KMS-11 (cell line): ENCODE measurements around the gene PBX2.

Experiments
- H2AFZ ChIP-seq: fragments of 200-600 bp; sonication (generic); 2 replicates; pipeline ENCODE4 v1.6.1; 2016; ENCODE audit warnings: antibody characterized with exemption, mixed run types, low read depth
- H3K27ac ChIP-seq: fragments of 200-600 bp; sonication (generic); 2 replicates; pipeline ENCODE4 v1.6.1; 2016; ENCODE audit warnings: mild to moderate bottlenecking, mixed run types
- H3K27me3 ChIP-seq: fragments of 200-600 bp; sonication (generic); 2 replicates; pipeline ENCODE4 v1.6.1; 2017; ENCODE audit warnings: mild to moderate bottlenecking, low read depth, mixed run types, moderate library complexity; ENCODE audit not compliant: insufficient read depth
- H3K36me3 ChIP-seq: fragments of 200-600 bp; sonication (generic); 2 replicates; pipeline ENCODE4 v1.6.1; 2017; ENCODE audit warnings: mild to moderate bottlenecking, mixed run types; ENCODE audit not compliant: insufficient read depth
- H3K4me1 ChIP-seq: fragments of 200-600 bp; sonication (generic); 2 replicates; pipeline ENCODE4 v1.6.1; 2016; ENCODE audit warnings: mild to moderate bottlenecking, low read depth, mixed run types; ENCODE audit not compliant: poor library complexity, severe bottlenecking
- H3K4me2 ChIP-seq: fragments of 200-600 bp; sonication (generic); 2 replicates; pipeline ENCODE4 v1.7.0; 2016; ENCODE audit warnings: mild to moderate bottlenecking, mixed run types
- H3K4me3 ChIP-seq: fragments of 200-600 bp; sonication (generic); IDR thresholded peaks from 2 replicates; pipeline ENCODE4 v1.6.1; 2017; ENCODE audit warnings: low read depth, low read length, mixed read lengths; ENCODE audit not compliant: insufficient read depth
- H3K79me2 ChIP-seq: fragments of 200-600 bp; sonication (generic); 2 replicates; pipeline ENCODE4 v1.6.1; 2016; ENCODE audit warnings: low read depth, mixed run types; ENCODE audit not compliant: insufficient read depth
- H3K9ac ChIP-seq: fragments of 200-600 bp; sonication (generic); 2 replicates; pipeline ENCODE4 v1.6.1; 2016; ENCODE audit warnings: mild to moderate bottlenecking, mixed run types
- H4K20me1 ChIP-seq: fragments of 200-600 bp; sonication (generic); 2 replicates; pipeline ENCODE4 v1.6.1; 2016; ENCODE audit warnings: mild to moderate bottlenecking, mixed run types; ENCODE audit not compliant: insufficient read depth
- TF ChIP-seq, protein P1 (sequence below): fragments of 200-600 bp; sonication (generic); conservative IDR thresholded peaks from 2 replicates; pipeline ENCODE4 v1.6.1; 2017; ENCODE audit warnings: low read depth, mild to moderate bottlenecking, antibody characterized with exemption, low read length, moderate library complexity, mixed read lengths

The PBX2 gene

DNA sequence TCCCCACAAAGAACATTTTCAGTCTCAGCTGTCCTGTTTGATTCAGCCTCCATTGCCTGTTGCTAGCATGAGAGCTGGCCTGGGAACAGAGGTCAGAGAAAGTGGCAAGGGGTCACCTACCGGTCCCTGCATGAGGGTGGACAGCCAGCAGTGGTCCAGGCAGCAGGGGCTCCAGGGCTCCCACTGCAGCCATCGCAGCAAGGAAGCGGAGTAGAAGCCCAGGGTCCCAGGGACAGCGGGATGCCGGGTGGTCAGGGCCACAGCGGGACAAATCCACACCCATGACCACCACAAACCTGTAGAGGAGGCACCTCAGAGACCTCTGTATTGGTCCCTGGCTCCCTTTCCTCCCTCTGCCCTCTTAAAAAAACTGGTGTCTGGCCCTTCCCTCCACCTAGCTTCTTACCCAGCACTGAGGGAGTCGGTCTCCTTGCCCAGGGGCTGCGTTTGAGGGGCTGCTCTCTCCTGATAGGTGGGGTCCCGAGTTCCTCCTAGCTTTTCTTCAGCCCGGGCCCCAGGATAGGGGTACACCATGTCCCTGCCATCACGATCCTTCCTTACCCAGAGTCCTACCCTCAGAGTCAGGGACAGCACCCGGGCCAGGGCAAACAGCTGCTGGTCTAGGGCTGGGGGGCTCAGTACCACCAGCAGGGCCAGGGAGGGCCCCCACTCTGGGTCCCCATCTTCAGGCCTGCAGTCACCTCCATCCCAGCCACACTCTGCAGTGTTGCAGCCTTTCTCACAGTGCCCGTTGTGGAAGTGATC is 10.9 kb upstream of the PBX2 start:
- Histone ChIP-seq H3K27ac (no peak overlapping the region), H3K9ac (no peak overlapping the region), H3K4me1 (peaks cover 13% of the 10 kb centered on the region), H3K36me3 (no peaks in the 10 kb centered on the region), H4K20me1 (no peaks in the 10 kb centered on the region), H3K4me2 (no peak overlapping the region), H3K79me2 (no peaks in the 10 kb centered on the region), H3K4me3 (no peak overlapping the region), H3K27me3 (no peaks in the 10 kb centered on the region), H2AFZ (no peak overlapping the region)
- TF ChIP-seq, protein P1, sequence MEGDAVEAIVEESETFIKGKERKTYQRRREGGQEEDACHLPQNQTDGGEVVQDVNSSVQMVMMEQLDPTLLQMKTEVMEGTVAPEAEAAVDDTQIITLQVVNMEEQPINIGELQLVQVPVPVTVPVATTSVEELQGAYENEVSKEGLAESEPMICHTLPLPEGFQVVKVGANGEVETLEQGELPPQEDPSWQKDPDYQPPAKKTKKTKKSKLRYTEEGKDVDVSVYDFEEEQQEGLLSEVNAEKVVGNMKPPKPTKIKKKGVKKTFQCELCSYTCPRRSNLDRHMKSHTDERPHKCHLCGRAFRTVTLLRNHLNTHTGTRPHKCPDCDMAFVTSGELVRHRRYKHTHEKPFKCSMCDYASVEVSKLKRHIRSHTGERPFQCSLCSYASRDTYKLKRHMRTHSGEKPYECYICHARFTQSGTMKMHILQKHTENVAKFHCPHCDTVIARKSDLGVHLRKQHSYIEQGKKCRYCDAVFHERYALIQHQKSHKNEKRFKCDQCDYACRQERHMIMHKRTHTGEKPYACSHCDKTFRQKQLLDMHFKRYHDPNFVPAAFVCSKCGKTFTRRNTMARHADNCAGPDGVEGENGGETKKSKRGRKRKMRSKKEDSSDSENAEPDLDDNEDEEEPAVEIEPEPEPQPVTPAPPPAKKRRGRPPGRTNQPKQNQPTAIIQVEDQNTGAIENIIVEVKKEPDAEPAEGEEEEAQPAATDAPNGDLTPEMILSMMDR, result no peak

DNA sequence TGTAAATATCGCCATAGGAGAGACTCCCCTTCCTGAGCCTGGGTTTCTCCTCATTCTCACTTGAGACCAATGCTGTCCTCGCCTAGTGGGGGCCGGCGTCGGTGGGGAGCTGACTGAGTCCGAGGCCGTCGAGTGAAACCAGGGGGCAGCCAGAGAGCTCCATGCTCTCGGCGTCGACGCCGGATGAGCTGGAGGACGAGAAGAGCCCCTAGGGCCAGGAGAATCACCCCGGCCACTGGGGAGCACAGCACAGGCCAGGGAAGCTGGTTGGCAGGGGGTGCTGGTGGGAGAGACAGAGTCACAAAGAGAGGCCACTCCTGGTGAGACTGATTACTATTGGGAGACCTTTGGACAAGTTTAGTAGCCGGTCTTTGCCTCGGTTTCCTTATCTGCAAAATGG is 8.9 kb upstream of the PBX2 start:
- no peaks in the 10 kb centered on the region for H4K20me1 ChIP-seq
- no peak overlapping the region for H3K27ac ChIP-seq
- H3K27me3 ChIP-seq, result no peaks in the 10 kb centered on the region
- H3K79me2 ChIP-seq, result no peaks in the 10 kb centered on the region
- H3K9ac ChIP-seq, result no peak overlapping the region
- no peak overlapping the region for H3K4me3 ChIP-seq
- peaks cover 26% of the 10 kb centered on the region for H3K4me1 ChIP-seq
- H3K36me3 ChIP-seq, result no peaks in the 10 kb centered on the region
- H2AFZ ChIP-seq, result no peak overlapping the region
- TF ChIP-seq, protein P1, result no peak
- no peak overlapping the region for H3K4me2 ChIP-seq

DNA sequence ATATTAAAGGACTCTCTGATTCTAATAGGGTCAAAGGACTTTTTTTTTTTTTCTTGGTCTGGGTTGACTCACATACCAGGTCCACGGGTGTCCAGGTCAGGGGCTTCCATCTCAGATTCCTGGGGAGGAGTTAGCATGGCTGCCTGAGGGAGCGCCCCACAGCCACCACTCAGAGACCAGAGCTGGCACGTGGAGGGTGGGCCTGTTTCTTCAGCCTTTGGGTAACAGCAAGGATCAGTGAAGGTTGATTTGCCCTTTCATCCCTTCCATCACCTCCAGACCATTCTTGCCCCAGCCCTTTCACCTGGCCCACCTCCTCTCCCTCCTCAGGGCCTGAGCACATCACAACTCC is 8.3 kb upstream of the PBX2 start:
- Histone ChIP-seq H3K27ac (no peak overlapping the region), H3K4me3 (no peak overlapping the region), H3K27me3 (no peaks in the 10 kb centered on the region), H3K9ac (no peak overlapping the region), H2AFZ (no peak overlapping the region), H4K20me1 (no peaks in the 10 kb centered on the region), H3K4me2 (no peak overlapping the region), H3K4me1 (peaks cover 32% of the 10 kb centered on the region), H3K79me2 (no peaks in the 10 kb centered on the region), H3K36me3 (no peaks in the 10 kb centered on the region)
- TF ChIP-seq, protein P1, result no peak

DNA sequence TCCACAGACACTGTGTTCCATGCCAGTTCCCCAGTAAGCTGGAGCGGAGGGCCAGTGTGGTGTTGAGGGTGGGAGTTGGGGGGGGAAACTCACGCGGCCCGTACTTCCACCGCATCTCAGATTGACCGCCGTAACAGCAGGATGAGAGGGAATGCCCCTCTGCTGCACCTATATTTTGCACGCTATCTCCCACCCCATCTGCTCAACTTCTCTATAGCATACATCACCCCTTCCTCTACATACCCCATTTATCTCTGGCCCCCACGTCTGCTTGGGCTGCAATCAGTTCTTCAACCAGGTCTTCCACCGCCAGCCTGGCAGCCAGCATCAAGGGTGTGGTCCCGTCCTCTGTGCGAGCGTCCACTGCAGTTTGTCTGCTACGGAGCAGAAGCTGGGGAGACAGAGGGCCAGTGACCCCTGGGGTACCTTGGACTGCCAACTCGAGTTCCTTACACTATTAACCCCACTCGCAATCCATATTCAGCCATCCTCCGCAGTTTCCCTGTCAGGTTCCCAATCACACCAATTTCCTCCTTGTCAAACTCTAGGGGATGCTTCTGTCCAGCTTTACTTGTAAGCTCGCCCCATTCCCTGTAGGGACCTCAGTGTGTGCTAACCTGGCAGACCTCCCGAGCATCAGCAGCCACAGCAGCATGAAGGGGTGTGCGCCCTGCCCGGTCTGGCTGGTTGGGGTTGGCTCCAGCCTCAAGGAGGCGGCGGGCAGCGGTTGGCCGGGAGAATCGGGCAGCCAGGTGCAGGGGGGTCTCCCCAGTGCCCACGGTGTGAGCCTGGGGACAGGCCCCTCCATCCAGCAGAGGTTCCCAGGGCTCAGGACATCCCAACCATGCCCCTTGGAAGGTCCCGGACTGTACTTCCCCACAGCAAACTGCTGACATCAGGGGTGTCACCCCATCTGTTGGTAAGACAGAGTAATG is 6.9 kb upstream of the PBX2 start:
- Histone ChIP-seq H4K20me1 (no peaks in the 10 kb centered on the region), H3K9ac (peak overlapping the region; percentile 93; the same call in 1 of the 2 replicates), H3K4me1 (peaks cover 46% of the 10 kb centered on the region), H3K79me2 (no peaks in the 10 kb centered on the region), H2AFZ (peak overlapping the region; percentile 77; the same call in 1 of the 2 replicates), H3K27ac (peak overlapping the region; percentile 86), H3K36me3 (no peaks in the 10 kb centered on the region), H3K27me3 (no peaks in the 10 kb centered on the region), H3K4me2 (peak overlapping the region; percentile 97), H3K4me3 (no peak overlapping the region)
- TF ChIP-seq, protein P1, result no peak
